ENCODE data around the gene TPSG1. TPM values are rescaled to one million over a fixed set of nuclear protein-coding genes. Genes with fewer than 3 reads are reported as not detected.
A peak's percentile ranks its signal among the peaks of the same experiment; 100 is the strongest.
"Not testable (repeated sequence)": the region's sequence is repeated elsewhere in the genome, so short reads cannot be mapped to it uniquely, and the experiment has no call there.

TPSG1 gene
- total RNA-seq, 2 donors from 2014 or later = 1.3 TPM; not detected in 1

- not testable (repeated sequence) for H3K4me3 Mint-ChIP-seq; H3K36me3 Mint-ChIP-seq; H3K9me3 Mint-ChIP-seq; H3K4me1 Mint-ChIP-seq (ENCODE audit: low read depth in 2 of 2); H3K27me3 Mint-ChIP-seq; H3K27ac Mint-ChIP-seq; ATAC-seq; DNase-seq (ENCODE audit: low spot score)
Observed at GRCh38 chr16:1247903-1248537, 23.0 kb upstream of the TPSG1 start.

GRCh38 chr16:1245452-1246020 is 20.5 kb upstream of the TPSG1 start:
- Mint-ChIP-seq H3K27me3 (no peaks in the 10 kb centered on the region), H3K4me3 (peak overlapping the region; percentile 30), H3K9me3 (no peaks in the 10 kb centered on the region), H3K36me3 (no peaks in the 10 kb centered on the region), H3K27ac (peak overlapping the region; percentile 52 to 59), H3K4me1 (ENCODE audit: low read depth in 2 of 2) (peaks cover 6 to 8% of the 10 kb centered on the region in 2 donors)
- DNase-seq (ENCODE audit: low spot score) (peak; percentile 37), ATAC-seq (no peak)

GRCh38 chr16:1244881-1245280 is 19.8 kb upstream of the TPSG1 start:
- no peaks in the 10 kb centered on the region for H3K36me3 Mint-ChIP-seq
- H3K4me1 Mint-ChIP-seq (ENCODE audit: low read depth in 2 of 2) = peaks cover 6 to 8% of the 10 kb centered on the region in 2 donors
- ATAC-seq (peak; percentile 86), DNase-seq (ENCODE audit: low spot score) (peak; percentile 81)
- H3K9me3 Mint-ChIP-seq = no peaks in the 10 kb centered on the region
- H3K27me3 Mint-ChIP-seq = no peaks in the 10 kb centered on the region
- H3K4me3 Mint-ChIP-seq = no peak overlapping the region
- peak overlapping the region; percentile 52 to 59 for H3K27ac Mint-ChIP-seq

GRCh38 chr16:1243907-1244850 is 19.1 kb upstream of the TPSG1 start:
- ATAC-seq (peak in 1 of 2 donors; percentile 1), DNase-seq (ENCODE audit: low spot score) (peak; percentile 44)
- H3K4me1 Mint-ChIP-seq (ENCODE audit: low read depth in 2 of 2); H3K9me3 Mint-ChIP-seq; H3K36me3 Mint-ChIP-seq; H3K4me3 Mint-ChIP-seq; H3K27me3 Mint-ChIP-seq: not testable (repeated sequence)
- peak overlapping the region; percentile 52 to 59 for H3K27ac Mint-ChIP-seq

GRCh38 chr16:1243363-1243762 is 18.3 kb upstream of the TPSG1 start:
- not testable (repeated sequence) for H3K9me3 Mint-ChIP-seq; H3K36me3 Mint-ChIP-seq; ATAC-seq; DNase-seq (ENCODE audit: low spot score); H3K27me3 Mint-ChIP-seq; H3K27ac Mint-ChIP-seq; H3K4me3 Mint-ChIP-seq
- peaks cover 6 to 11% of the 10 kb centered on the region in 2 donors for H3K4me1 Mint-ChIP-seq (ENCODE audit: low read depth in 2 of 2)

GRCh38 chr16:1241081-1241480 is 16.0 kb upstream of the TPSG1 start:
- DNase-seq (ENCODE audit: low spot score) = peak; percentile 39
- not testable (repeated sequence) for H3K9me3 Mint-ChIP-seq, H3K36me3 Mint-ChIP-seq, H3K27ac Mint-ChIP-seq, H3K4me3 Mint-ChIP-seq, H3K27me3 Mint-ChIP-seq, ATAC-seq
- H3K4me1 Mint-ChIP-seq (ENCODE audit: low read depth in 2 of 2) = peaks cover 6 to 14% of the 10 kb centered on the region in 2 donors

- H3K27ac Mint-ChIP-seq, H3K9me3 Mint-ChIP-seq, H3K4me3 Mint-ChIP-seq, ATAC-seq, H3K27me3 Mint-ChIP-seq, H3K36me3 Mint-ChIP-seq: not testable (repeated sequence)
- peaks cover 4 to 12% of the 10 kb centered on the region in 2 donors for H3K4me1 Mint-ChIP-seq (ENCODE audit: low read depth in 2 of 2)
- DNase-seq (ENCODE audit: low spot score) = peak; percentile 44
Observed at GRCh38 chr16:1240436-1240835, 15.4 kb upstream of the TPSG1 start, which contains the start of gene TPSAB1. Gene TPSAB1, plus strand, starts transcription at chr16:1240705. Its CDS starts 234 bp downstream, at chr16:1240939.

GRCh38 chr16:1239575-1239974 is 14.5 kb upstream of the TPSG1 start:
- not testable (repeated sequence) for H3K36me3 Mint-ChIP-seq; H3K9me3 Mint-ChIP-seq; H3K27ac Mint-ChIP-seq; H3K4me3 Mint-ChIP-seq; H3K27me3 Mint-ChIP-seq; H3K4me1 Mint-ChIP-seq (ENCODE audit: low read depth in 2 of 2); ATAC-seq
- DNase-seq (ENCODE audit: low spot score) = peak; percentile 51

- H3K27me3 Mint-ChIP-seq; H3K9me3 Mint-ChIP-seq; ATAC-seq; H3K36me3 Mint-ChIP-seq; DNase-seq (ENCODE audit: low spot score); H3K4me1 Mint-ChIP-seq (ENCODE audit: low read depth in 2 of 2); H3K4me3 Mint-ChIP-seq; H3K27ac Mint-ChIP-seq: not testable (repeated sequence)
Observed at GRCh38 chr16:1238909-1239308, 13.8 kb upstream of the TPSG1 start.

GRCh38 chr16:1237990-1238389 is 12.9 kb upstream of the TPSG1 start:
- Mint-ChIP-seq H3K27ac (no peak overlapping the region), H3K4me1 (ENCODE audit: low read depth in 2 of 2) (peaks cover 0 to 9% of the 10 kb centered on the region in 2 donors), H3K9me3 (no peaks in the 10 kb centered on the region), H3K27me3 (peaks cover 0 to 4% of the 10 kb centered on the region in 2 donors), H3K36me3 (no peaks in the 10 kb centered on the region), H3K4me3 (no peak overlapping the region)
- DNase-seq (ENCODE audit: low spot score) (no peak), ATAC-seq (no peak)

GRCh38 chr16:1236659-1237058 is 11.6 kb upstream of the TPSG1 start:
- H3K27ac Mint-ChIP-seq; H3K4me1 Mint-ChIP-seq (ENCODE audit: low read depth in 2 of 2); H3K4me3 Mint-ChIP-seq; H3K27me3 Mint-ChIP-seq; DNase-seq (ENCODE audit: low spot score); H3K9me3 Mint-ChIP-seq; H3K36me3 Mint-ChIP-seq: not testable (repeated sequence)
- peak; percentile 64 to 81 for ATAC-seq

GRCh38 chr16:1232049-1232748 is 7.1 kb upstream of the TPSG1 start:
- not testable (repeated sequence) for DNase-seq (ENCODE audit: low spot score); H3K4me3 Mint-ChIP-seq; H3K27ac Mint-ChIP-seq; H3K9me3 Mint-ChIP-seq; H3K4me1 Mint-ChIP-seq (ENCODE audit: low read depth in 2 of 2); H3K27me3 Mint-ChIP-seq; H3K36me3 Mint-ChIP-seq
- ATAC-seq = peak in 1 of 2 donors; percentile 63

- H3K4me1 Mint-ChIP-seq (ENCODE audit: low read depth in 2 of 2); ATAC-seq; H3K27ac Mint-ChIP-seq; H3K9me3 Mint-ChIP-seq; DNase-seq (ENCODE audit: low spot score); H3K27me3 Mint-ChIP-seq; H3K36me3 Mint-ChIP-seq; H3K4me3 Mint-ChIP-seq: not testable (repeated sequence)
Observed at GRCh38 chr16:1231301-1231700, 6.2 kb upstream of the TPSG1 start.

Measured in natural killer cell treated with Interleukin-12 subunit alpha and Interleukin-12 subunit beta and Interleukin-15 and Interleukin-18, amount 100 ng/mL, for 72 hours (primary cell).